DOHH2 (cell line): Measurements from ENCODE around the gene DPT.

Experiments used
- H3F3A ChIP-seq: fragments of 200-600 bp; sonication (generic), shearing (Covaris generic); 2 replicates; pipeline ENCODE4 v1.6.0; 2016; ENCODE audit warnings: antibody characterized with exemption, mild to moderate bottlenecking; ENCODE audit not compliant: control insufficient read depth, insufficient read depth
- H3K27ac ChIP-seq: fragments of 200-600 bp; sonication (generic); 2 replicates; pipeline ENCODE4 v1.5.1; 2014; ENCODE audit warnings: low read depth, mild to moderate bottlenecking, low read length, moderate library complexity
- H3K27me3 ChIP-seq: fragments of 200-600 bp; sonication (generic); 2 replicates; pipeline ENCODE4 v1.6.1; 2014; ENCODE audit warnings: mild to moderate bottlenecking, low read length, mixed read lengths; ENCODE audit not compliant: control insufficient read depth
- H3K36me3 ChIP-seq: fragments of 200-600 bp; sonication (generic); 2 replicates; pipeline ENCODE4 v1.6.1; 2014; ENCODE audit warnings: mild to moderate bottlenecking, low read length, moderate library complexity, mixed read lengths; ENCODE audit not compliant: control insufficient read depth
- H3K4me1 ChIP-seq: fragments of 200-600 bp; sonication (generic); 2 replicates; pipeline ENCODE4 v1.6.1; 2014; ENCODE audit warnings: mild to moderate bottlenecking, low read length, mixed read lengths; ENCODE audit not compliant: control insufficient read depth
- H3K4me2 ChIP-seq: fragments of 200-600 bp; sonication (generic); 2 replicates; pipeline ENCODE4 v1.6.0; 2014; ENCODE audit warnings: mild to moderate bottlenecking, low read length, moderate library complexity
- H3K4me3 ChIP-seq: fragments of 200-600 bp; sonication (generic); 2 replicates; pipeline ENCODE4 v1.5.1; 2014; ENCODE audit warnings: mild to moderate bottlenecking, low read length, mixed read lengths
- H3K79me2 ChIP-seq: fragments of 200-600 bp; sonication (generic); 2 replicates; pipeline ENCODE4 v1.6.1; 2014; ENCODE audit warnings: mild to moderate bottlenecking, low read length, mixed read lengths; ENCODE audit not compliant: control insufficient read depth
- H3K9me2 ChIP-seq: fragments of 200-600 bp; sonication (generic); replicated peaks from 2 replicates; pipeline ENCODE4 v1.6.1; 2014; ENCODE audit warnings: mild to moderate bottlenecking, low read length, mixed read lengths; ENCODE audit not compliant: control insufficient read depth
- H3K9me3 ChIP-seq: fragments of 200-600 bp; sonication (generic); 2 replicates; pipeline ENCODE4 v1.6.1; 2014; ENCODE audit warnings: antibody characterized with exemption, low read length, mixed read lengths; ENCODE audit not compliant: control insufficient read depth, insufficient read depth
- H4K20me1 ChIP-seq: fragments of 200-600 bp; sonication (generic); 2 replicates; pipeline ENCODE4 v1.6.0; 2014; ENCODE audit warnings: low read depth, mild to moderate bottlenecking, antibody characterized with exemption, low read length, moderate library complexity; ENCODE audit not compliant: control insufficient read depth, insufficient read depth
- CTCF ChIP-seq: fragments of 200-600 bp; sonication (generic); IDR thresholded peaks from one replicate; pipeline ENCODE4 v1.5.1; 2014; ENCODE audit warnings: antibody characterized with exemption, mild to moderate bottlenecking, low read depth, low read length; ENCODE audit not compliant: poor library complexity, severe bottlenecking
- EZH2phosphoT487 ChIP-seq: fragments of 200-600 bp; sonication (generic); IDR thresholded peaks from 2 replicates; pipeline ENCODE4 v1.6.1; 2017; ENCODE audit warnings: borderline replicate concordance, mild to moderate bottlenecking, antibody characterized with exemption, low read length, moderate library complexity, mixed read lengths

Gene DPT

DNA sequence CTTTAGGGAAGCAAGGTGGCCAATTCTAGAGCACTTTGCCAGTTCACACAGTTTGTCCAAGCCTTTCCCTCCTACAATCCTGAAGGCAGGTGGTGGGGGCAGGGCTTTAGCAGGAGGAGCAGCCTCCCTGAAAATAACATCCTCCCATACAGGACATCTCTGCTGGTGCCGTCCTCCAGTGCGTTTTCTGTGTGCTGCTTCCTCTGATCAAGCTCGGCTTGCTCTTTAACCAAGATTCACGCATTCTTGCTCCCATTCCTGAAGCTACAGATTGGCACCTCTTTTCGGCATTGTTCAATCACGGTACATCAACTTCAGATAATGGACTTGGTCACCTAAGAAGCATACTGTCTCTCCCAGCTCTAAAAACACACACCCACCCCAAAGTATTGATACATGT, 7.5 kb upstream of the DPT start:
- H3K27me3 ChIP-seq = no peaks in the 10 kb centered on the region
- H3F3A ChIP-seq = no peaks in the 10 kb centered on the region
- no peaks in the 10 kb centered on the region for H3K4me1 ChIP-seq
- no peak overlapping the region for H3K27ac ChIP-seq
- no peaks in the 10 kb centered on the region for H4K20me1 ChIP-seq
- H3K4me3 ChIP-seq = no peak overlapping the region
- H3K4me2 ChIP-seq = no peak overlapping the region
- TF ChIP-seq EZH2phosphoT487 (no peak), CTCF (no peak)
- no peaks in the 10 kb centered on the region for H3K36me3 ChIP-seq
- no peaks in the 10 kb centered on the region for H3K9me3 ChIP-seq
- no peaks in the 10 kb centered on the region for H3K79me2 ChIP-seq
- no peaks in the 10 kb centered on the region for H3K9me2 ChIP-seq

DNA sequence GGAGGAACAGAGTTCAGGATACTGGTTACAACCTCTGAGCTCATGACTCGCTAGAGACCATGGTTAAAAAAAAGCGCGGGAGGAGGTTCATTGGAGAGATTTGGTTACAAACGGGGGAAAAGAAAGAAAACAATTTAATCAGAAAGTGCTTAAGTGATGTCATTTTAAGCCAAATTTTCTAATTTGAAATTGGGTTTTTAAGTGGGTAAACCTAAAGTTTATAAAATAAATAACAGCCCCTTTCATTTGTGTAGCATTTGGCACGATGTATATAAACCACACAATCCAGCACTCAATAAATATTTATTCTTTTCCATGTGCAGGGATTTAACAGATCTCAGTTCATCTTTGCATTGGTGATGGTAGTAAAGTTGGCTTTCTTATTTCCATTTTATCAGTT, 7.0 kb upstream of the DPT start:
- H3K4me3 ChIP-seq = no peak overlapping the region
- no peaks in the 10 kb centered on the region for H3K27me3 ChIP-seq
- no peaks in the 10 kb centered on the region for H3K9me3 ChIP-seq
- H4K20me1 ChIP-seq = no peaks in the 10 kb centered on the region
- H3K79me2 ChIP-seq = no peaks in the 10 kb centered on the region
- H3K36me3 ChIP-seq = no peaks in the 10 kb centered on the region
- no peak overlapping the region for H3K4me2 ChIP-seq
- no peaks in the 10 kb centered on the region for H3K4me1 ChIP-seq
- H3F3A ChIP-seq = no peaks in the 10 kb centered on the region
- no peaks in the 10 kb centered on the region for H3K9me2 ChIP-seq
- H3K27ac ChIP-seq = no peak overlapping the region
- no peak for TF ChIP-seq CTCF
- TF ChIP-seq EZH2phosphoT487 = no peak

DNA sequence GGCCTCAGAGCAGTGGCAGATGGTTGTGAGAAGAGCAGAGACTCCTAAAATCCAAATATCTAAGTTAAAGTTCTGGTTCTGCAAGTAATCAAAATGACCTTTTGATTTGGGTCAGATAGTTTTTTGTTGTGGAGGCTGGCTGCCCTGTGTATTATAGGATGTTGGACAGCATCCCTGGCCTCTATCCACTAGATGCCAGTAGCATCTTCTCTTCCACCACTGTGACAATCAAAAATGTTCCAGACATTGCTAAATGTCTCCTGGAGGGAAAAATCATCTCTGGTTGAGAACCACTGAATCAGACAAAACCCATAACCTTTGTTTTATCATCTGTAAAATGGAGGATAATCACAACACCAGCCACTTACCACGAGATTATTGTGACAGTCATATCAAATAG, 5.9 kb upstream of the DPT start:
- no peaks in the 10 kb centered on the region for H4K20me1 ChIP-seq
- H3K4me2 ChIP-seq = no peak overlapping the region
- H3K79me2 ChIP-seq = no peaks in the 10 kb centered on the region
- H3K9me3 ChIP-seq = no peaks in the 10 kb centered on the region
- TF ChIP-seq CTCF (no peak), EZH2phosphoT487 (no peak)
- no peaks in the 10 kb centered on the region for H3F3A ChIP-seq
- no peaks in the 10 kb centered on the region for H3K36me3 ChIP-seq
- no peak overlapping the region for H3K4me3 ChIP-seq
- no peaks in the 10 kb centered on the region for H3K9me2 ChIP-seq
- H3K27ac ChIP-seq = no peak overlapping the region
- H3K27me3 ChIP-seq = no peaks in the 10 kb centered on the region
- no peaks in the 10 kb centered on the region for H3K4me1 ChIP-seq

- no peaks in the 10 kb centered on the region for H3K4me1 ChIP-seq
- H3K36me3 ChIP-seq = no peaks in the 10 kb centered on the region
- no peak overlapping the region for H3K4me3 ChIP-seq
- no peaks in the 10 kb centered on the region for H3F3A ChIP-seq
- no peak for TF ChIP-seq EZH2phosphoT487
- TF ChIP-seq CTCF = no peak
- no peaks in the 10 kb centered on the region for H3K79me2 ChIP-seq
- H3K9me3 ChIP-seq = no peaks in the 10 kb centered on the region
- no peaks in the 10 kb centered on the region for H3K9me2 ChIP-seq
- no peak overlapping the region for H3K4me2 ChIP-seq
- no peak overlapping the region for H3K27ac ChIP-seq
- H4K20me1 ChIP-seq = no peaks in the 10 kb centered on the region
- no peaks in the 10 kb centered on the region for H3K27me3 ChIP-seq
Measured at GRCh38 chr1:168734271-168734670, 5.3 kb upstream of the DPT start.
